Measurements from ENCODE around the gene RXRA.

Gene RXRA

DNA sequence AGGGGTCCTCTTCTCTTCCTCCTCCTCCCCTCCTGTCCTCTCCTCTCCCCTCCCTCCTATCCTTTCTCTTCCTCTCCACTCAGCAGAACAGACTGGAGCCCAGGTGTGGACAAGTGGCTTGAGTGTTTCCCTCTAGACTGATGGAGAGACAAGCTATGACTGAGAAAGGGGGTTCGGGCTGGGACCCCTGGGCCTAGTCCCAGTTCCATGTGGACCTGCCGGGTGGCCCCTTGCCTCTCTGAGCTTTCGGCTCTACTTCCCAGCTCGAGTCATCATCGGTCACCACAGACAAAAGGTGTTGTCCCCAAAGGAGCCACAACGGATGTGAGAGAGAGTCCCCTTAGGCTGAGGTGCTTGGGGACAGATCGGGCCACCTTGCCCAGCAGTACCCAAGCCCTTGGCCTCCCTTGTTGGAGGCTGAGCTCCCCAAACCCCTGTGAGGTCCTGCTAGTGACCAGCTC, 3.4 kb upstream of the RXRA start:
- no peak for DNase-seq (ENCODE audit: low read depth in 2 of 3, low spot score in 2 of 3)

DNA sequence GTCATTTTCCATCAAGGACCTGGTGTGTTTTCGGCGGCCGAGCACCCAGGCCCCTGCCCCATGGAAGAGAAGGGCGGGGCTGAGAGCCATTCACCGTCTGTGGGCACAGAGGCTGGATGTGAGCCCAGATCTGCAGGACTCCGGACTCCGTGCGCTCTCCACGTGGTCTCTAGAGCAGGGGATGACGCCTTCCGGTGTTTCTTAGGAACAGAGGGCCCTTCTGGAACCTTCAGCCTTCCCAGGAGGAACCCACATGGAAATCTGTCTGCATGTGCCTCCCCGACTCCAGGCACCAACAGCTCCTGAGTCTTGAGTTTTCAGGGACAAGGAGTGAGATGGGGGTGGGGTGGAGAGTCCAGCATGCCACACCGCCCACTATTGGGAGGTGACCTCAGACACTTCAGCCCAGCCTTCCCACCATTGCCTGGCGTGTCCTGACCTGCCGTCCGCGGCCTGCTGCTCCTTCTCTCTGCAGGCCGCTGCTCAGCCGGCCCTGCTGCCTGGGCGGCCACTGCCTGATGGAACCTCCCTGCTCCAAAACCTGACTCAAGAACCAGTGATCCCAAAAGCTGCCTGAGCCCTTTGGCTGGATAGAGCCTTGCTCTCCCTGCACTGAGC, 2.4 kb upstream of the RXRA start:
- DNase-seq (ENCODE audit: low read depth in 2 of 3, low spot score in 2 of 3), result no peak

GRCh38 chr9:134324359-134325095, 1.7 kb upstream of the RXRA start:
- DNase-seq (ENCODE audit: low read depth in 2 of 3, low spot score in 2 of 3), result no peak

- DNase-seq (ENCODE audit: low read depth in 2 of 3, low spot score in 2 of 3), result no peak
Observed at GRCh38 chr9:134325096-134325812, 1.0 kb upstream of the RXRA start.

- no peak for DNase-seq (ENCODE audit: low read depth in 2 of 3, low spot score in 2 of 3)
Observed at GRCh38 chr9:134326724-134327601, 708 bp downstream of the RXRA start.

GRCh38 chr9:134327671-134328231, 1.5 kb downstream of the RXRA start:
- DNase-seq (ENCODE audit: low read depth in 2 of 3, low spot score in 2 of 3), result no peak

GRCh38 chr9:134328341-134328840, 2.1 kb downstream of the RXRA start:
- no peak for DNase-seq (ENCODE audit: low read depth in 2 of 3, low spot score in 2 of 3)

GRCh38 chr9:134328841-134329575, 2.8 kb downstream of the RXRA start:
- no peak for DNase-seq (ENCODE audit: low read depth in 2 of 3, low spot score in 2 of 3)

DNA sequence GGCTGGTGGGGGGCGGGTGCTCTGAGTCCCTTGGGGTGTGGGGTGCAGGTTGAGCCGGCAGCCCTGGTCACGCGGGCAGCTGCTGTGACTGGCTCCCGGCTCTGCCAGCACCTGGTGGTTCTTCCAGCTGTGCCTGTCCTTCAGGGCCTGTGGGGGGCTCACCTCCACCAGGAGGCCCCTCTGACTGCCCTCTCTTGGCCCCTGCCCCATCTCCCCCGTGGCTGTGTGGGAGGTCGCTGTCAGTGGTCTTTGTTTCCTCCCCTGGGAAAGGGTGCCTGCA, 3.3 kb downstream of the RXRA start:
- DNase-seq (ENCODE audit: low read depth in 2 of 3, low spot score in 2 of 3), result no peak

DNA sequence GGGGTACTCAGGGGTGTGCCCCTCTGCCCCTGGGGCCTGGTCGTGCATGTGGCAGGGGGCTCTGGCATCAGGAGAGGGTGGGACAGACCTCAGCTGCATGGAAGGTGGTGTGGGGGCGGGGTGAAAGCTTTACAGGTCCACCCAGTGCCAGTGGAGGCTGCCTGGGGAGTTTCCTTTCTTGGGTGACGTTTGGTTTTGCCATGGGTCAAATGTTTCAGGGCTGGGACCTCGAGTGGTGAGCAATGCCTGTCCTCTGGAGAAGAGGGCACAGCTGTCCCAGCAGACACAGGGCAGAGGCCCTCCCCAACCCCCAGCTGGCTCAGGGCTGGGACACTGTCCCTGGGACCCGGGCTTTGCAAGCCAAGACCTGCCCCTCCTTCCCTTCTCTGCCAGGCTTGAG, 3.6 kb downstream of the RXRA start:
- no peak for DNase-seq (ENCODE audit: low read depth in 2 of 3, low spot score in 2 of 3)

- no peak for DNase-seq (ENCODE audit: low read depth in 2 of 3, low spot score in 2 of 3)
Observed at GRCh38 chr9:134330590-134330989, 4.3 kb downstream of the RXRA start.

DNA sequence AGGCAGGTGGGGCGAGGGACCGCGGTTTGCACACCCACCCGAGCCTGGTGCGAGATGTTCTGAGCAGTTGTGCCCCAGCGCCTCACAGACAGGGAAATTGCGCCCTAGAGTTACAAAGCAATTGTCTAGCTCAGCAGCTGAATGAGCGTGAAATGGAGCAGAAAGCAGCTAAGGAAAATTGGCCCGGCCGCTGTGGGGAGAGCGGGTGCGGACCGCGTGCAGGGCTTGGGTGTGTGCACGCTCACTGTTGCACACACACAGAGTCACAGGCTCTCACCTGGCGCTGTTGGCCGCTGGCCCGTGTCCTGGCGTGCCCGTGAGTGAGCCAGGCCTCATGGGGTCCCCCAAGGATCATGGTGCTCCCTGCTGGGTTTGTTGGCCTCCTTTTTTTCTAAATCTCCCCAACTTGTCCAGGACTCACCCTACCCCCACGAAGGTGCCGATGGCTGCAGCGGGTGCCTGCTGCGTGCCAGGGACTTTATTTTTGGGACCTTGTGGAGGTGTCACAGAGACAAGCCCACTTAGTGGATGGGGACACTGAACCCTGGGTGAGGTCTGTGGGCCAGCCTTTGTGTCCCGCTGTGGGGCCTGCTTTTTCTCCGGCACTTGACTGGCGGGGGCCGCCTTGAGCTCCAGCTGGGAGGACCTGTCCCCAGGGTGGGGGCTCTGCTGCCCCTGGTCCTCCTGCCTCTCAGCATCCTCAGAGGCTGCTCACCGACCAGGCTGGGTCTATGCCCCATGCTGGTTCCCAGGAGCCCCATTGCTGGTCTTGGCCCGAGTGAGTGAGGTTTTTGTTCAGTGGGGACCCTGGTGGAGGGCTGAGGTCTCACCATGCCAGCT, 5.2 kb downstream of the RXRA start:
- DNase-seq (ENCODE audit: low read depth in 2 of 3, low spot score in 2 of 3), result no peak

DNA sequence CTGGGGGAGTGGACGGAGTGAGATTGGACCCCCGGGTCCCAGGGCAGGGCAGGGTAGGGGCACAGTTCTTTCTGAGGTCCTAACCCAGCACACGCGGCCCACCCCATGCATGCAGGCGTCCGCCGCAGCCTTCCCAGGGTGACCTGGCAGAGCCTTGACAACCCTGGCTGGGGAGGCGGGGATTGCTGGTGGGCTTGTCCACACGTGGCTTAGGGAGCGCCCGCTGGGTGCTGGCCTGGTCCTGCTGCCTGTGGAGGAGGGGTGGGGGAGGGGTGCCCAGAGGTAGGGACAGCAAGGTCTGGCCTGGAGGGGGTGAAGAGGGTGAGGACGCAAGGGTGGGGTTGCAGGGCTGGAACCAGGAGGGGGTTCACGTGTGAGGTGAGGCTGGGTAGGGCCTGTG, 6.0 kb downstream of the RXRA start:
- DNase-seq (ENCODE audit: low read depth in 2 of 3, low spot score in 2 of 3), result no peak

DNA sequence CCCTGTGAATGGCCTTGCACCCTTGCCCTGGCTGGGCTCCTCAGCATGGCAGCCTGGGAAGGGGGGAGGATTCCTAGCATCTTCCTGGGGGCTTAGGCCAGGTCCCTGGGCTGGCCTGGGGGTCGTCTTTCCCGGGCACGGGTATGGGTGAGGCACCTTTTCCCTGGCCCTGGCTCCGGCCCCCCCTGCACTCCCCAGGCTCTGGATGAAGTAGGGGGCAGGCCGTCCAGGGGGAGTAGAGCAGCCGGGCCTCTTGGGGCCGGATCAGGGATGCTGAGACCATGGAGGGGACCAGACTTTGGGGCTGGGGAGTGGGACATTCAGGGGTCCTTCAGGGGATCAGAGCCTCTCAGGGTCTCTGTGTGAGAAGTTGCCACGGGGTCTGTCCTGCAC, 6.6 kb downstream of the RXRA start:
- no peak for DNase-seq (ENCODE audit: low read depth in 2 of 3, low spot score in 2 of 3)

GRCh38 chr9:134333234-134333873, 7.1 kb downstream of the RXRA start:
- no peak for DNase-seq (ENCODE audit: low read depth in 2 of 3, low spot score in 2 of 3)

DNA sequence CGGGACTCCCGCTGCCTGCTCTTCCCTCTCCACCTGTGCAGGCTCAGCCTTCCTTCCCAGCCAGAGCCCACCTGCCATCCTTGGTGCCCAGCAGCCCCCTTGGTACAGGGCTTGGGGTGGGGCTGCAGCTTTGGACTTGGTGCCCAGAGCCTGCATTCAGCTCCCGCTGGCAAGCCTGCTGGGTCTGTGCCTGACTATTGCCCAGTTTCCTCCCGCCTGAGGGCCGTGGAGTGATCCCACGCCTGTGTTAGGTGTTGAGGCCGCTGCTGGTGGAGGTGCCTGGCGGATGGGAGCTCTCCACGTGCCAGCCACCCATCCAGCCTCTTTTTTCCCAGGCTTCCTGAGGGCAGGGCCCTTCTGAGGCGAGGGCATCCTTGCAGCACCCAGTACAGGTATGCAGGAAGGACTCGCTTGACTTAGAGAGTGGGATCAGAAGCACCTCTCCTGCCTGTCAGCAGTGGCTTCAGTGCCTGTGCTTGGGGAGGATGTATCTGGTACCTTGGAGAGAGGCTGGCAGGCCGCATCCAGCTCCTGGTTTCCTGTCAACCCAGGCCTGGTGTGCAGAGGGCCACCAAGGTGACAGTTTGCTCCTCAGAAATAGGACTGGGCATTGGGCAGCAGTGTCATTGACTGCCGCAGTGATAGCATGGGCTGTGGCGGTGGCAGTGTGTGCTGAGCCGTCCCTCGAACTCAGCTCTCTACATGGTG, 7.8 kb downstream of the RXRA start:
- DNase-seq (ENCODE audit: low read depth in 2 of 3, low spot score in 2 of 3), result no peak

DNA sequence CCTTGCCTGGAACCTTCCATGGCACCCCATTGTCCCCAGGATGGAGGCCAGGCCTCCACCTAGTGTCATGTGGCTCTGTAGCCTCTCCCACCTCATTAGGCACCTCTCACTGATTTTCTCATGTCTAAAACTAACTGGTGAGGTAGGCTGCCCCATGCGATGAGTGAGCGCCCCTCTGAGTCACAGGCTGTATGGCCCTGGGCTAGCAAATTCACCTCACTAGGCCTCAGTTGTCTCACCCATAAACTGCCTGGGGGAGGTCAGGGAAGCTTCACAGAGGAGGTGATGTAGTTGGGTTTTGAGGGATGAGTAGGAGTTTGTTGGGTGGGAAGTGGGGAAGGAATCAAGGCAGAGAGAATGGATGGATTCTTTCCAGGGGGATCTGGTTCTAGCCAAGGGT, 8.8 kb downstream of the RXRA start:
- no peak for DNase-seq (ENCODE audit: low read depth in 2 of 3, low spot score in 2 of 3)

- no peak for DNase-seq (ENCODE audit: low read depth in 2 of 3, low spot score in 2 of 3)
Observed at GRCh38 chr9:134335486-134336220, 9.4 kb downstream of the RXRA start.
